ENCODE results near the gene ABT1.
"Not testable (repeated sequence)": the region's sequence is repeated elsewhere in the genome, so short reads cannot be mapped to it uniquely, and the experiment has no call there.

ABT1 gene

DNA sequence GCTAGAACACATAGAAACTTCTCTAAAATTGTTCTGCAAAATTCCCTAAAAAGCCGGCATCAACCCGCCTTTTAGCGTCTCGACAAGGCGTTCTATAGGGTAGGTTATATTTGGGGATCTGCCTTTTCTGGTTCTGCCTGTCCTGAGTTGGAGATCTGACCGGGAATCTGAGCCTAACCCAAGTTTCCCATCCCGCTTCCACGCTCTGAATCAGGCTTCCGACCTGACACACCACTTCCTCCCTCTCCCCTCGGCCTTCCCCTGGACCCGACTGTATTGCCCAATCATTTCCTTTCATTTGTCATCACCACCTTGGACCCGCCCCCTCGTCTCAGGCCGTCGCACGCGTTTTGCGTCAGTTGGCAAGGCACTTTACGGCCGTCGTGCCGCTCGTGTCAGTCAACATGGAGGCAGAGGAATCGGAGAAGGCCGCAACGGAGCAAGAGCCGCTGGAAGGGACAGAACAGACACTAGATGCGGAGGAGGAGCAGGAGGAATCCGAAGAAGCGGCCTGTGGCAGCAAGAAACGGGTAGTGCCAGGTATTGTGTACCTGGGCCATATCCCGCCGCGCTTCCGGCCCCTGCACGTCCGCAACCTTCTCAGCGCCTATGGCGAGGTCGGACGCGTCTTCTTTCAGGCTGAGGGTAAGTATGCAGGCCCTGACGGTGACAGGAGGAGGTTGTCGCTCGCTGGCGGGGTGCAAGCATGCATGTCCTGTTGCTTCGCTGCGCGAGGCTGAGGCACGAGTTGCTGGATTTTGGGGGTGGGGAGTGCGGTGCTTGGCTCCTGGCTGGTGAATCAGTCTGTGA, at the start of gene ABT1:
Gene ABT1, plus strand, starts transcription at position 375 of the 810 bp plus-strand sequence. Its CDS starts 30 bp downstream, at position 405.
- peak; percentile 100 for DNase-seq
- H3K27me3 ChIP-seq (ENCODE audit: insufficient read depth, low read depth, severe bottlenecking): no peaks in the 10 kb centered on the region
- TF ChIP-seq, protein P1, sequence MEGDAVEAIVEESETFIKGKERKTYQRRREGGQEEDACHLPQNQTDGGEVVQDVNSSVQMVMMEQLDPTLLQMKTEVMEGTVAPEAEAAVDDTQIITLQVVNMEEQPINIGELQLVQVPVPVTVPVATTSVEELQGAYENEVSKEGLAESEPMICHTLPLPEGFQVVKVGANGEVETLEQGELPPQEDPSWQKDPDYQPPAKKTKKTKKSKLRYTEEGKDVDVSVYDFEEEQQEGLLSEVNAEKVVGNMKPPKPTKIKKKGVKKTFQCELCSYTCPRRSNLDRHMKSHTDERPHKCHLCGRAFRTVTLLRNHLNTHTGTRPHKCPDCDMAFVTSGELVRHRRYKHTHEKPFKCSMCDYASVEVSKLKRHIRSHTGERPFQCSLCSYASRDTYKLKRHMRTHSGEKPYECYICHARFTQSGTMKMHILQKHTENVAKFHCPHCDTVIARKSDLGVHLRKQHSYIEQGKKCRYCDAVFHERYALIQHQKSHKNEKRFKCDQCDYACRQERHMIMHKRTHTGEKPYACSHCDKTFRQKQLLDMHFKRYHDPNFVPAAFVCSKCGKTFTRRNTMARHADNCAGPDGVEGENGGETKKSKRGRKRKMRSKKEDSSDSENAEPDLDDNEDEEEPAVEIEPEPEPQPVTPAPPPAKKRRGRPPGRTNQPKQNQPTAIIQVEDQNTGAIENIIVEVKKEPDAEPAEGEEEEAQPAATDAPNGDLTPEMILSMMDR (IDR thresholded peaks at IDR 0.05; ENCODE audit: low read depth, low read length): no peak
- peaks cover 29% of the 10 kb centered on the region for H3K36me3 ChIP-seq
- H3K9me3 ChIP-seq (ENCODE audit: severe bottlenecking): no peaks in the 10 kb centered on the region
- peak within 1 kb of the TSS; percentile 88 for H3K4me3 ChIP-seq (ENCODE audit: low read depth, low read length)
- H3K27ac ChIP-seq: peak within 1 kb of the TSS; percentile 74

DNA sequence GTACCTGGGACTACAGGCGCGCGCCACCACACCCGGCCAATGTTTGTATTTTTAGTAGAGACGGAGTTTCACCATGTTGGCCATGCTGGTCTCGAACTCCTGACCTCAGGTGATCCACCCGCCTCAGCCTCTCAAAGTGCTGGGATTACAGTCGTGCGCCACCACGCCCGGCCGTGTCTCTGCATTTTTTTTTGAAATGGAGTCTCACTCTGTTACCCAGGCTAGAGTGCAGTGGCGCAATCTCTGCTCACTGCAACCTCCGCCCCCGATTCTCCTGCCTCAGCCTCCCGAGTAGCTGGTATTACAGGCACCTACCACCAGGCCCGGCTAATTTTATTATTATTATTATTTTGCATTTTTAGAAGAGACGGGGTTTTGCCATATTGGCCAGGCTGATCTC, 49.4 kb upstream of the ABT1 start:
- H3K27ac ChIP-seq; H3K4me3 ChIP-seq (ENCODE audit: low read depth, low read length); H3K27me3 ChIP-seq (ENCODE audit: insufficient read depth, low read depth, severe bottlenecking); H3K9me3 ChIP-seq (ENCODE audit: severe bottlenecking); DNase-seq: not testable (repeated sequence)
- peaks cover 11% of the 10 kb centered on the region for H3K36me3 ChIP-seq

- H3K27me3 ChIP-seq (ENCODE audit: insufficient read depth, low read depth, severe bottlenecking): no peaks in the 10 kb centered on the region
- no peak overlapping the region for H3K27ac ChIP-seq
- no peak for DNase-seq
Measured at GRCh38 chr6:26550250-26550993, 46.3 kb upstream of the ABT1 start.

DNA sequence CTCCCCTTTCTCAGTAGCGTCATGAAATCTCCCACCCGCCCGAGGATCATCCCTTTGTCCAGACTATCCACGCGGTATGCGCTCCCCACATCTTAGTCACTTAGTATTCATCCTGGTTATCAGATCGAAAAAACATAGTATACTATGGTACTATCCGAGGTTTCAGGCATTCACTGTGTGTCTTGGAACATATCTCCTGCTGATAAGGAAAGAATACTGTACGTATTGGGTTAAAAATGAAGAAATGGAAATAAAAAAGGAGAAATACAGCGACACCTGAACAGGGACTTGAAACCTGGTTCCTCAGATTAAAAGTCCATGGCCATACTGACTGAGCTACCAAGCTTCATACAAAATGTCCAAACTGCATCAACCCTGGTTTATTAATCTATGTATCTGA, 44.5 kb upstream of the ABT1 start:
- Histone ChIP-seq H3K4me3 (ENCODE audit: low read depth, low read length) (no peak overlapping the region; the same call in 1 of the 2 replicates), H3K9me3 (ENCODE audit: severe bottlenecking) (no peaks in the 10 kb centered on the region), H3K27me3 (ENCODE audit: insufficient read depth, low read depth, severe bottlenecking) (no peaks in the 10 kb centered on the region), H3K36me3 (no peaks in the 10 kb centered on the region), H3K27ac (no peak overlapping the region)
- TF ChIP-seq, protein P1 (IDR thresholded peaks at IDR 0.05; ENCODE audit: low read depth, low read length): no peak
- no peak for DNase-seq

More at GRCh38 chr6:26550250-26550993, 46.3 kb upstream of the ABT1 start:
- H3K36me3 ChIP-seq: peaks cover 6% of the 10 kb centered on the region
- TF ChIP-seq, protein P1 (IDR thresholded peaks at IDR 0.05; ENCODE audit: low read depth, low read length): no peak
- no peak overlapping the region for H3K4me3 ChIP-seq (ENCODE audit: low read depth, low read length)
- no peaks in the 10 kb centered on the region for H3K9me3 ChIP-seq (ENCODE audit: severe bottlenecking)

- Histone ChIP-seq H3K9me3 (ENCODE audit: severe bottlenecking) (no peaks in the 10 kb centered on the region), H3K27ac (no peak overlapping the region), H3K36me3 (no peaks in the 10 kb centered on the region), H3K4me3 (ENCODE audit: low read depth, low read length) (peak overlapping the region; percentile 99), H3K27me3 (ENCODE audit: insufficient read depth, low read depth, severe bottlenecking) (no peaks in the 10 kb centered on the region)
- TF ChIP-seq, protein P1 (IDR thresholded peaks at IDR 0.05; ENCODE audit: low read depth, low read length): no peak
- DNase-seq: no peak
Measured at GRCh38 chr6:26552640-26553188, 44.0 kb upstream of the ABT1 start.

DNA sequence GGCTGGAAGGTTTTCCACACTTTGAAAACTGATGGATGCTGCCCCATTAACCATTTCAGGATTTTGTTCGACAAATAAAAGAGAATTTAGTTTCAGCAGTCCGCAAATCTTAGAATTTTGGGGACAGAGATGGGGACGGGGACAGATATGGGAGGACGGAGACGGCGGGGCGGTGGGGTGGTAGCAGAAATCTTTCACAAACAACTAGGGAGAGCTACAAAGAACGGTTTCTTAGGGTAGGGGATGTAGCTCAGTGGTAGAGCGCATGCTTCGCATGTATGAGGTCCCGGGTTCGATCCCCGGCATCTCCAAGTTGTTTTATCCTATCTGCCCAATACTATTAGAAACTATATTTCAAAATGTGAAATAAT, 43.5 kb upstream of the ABT1 start:
- Histone ChIP-seq H3K27ac (peak overlapping the region; percentile 55; the same call in 1 of the 2 replicates), H3K36me3 (no peaks in the 10 kb centered on the region), H3K4me3 (ENCODE audit: low read depth, low read length) (peak overlapping the region; percentile 99), H3K9me3 (ENCODE audit: severe bottlenecking) (no peaks in the 10 kb centered on the region), H3K27me3 (ENCODE audit: insufficient read depth, low read depth, severe bottlenecking) (no peaks in the 10 kb centered on the region)
- peak; percentile 83 for DNase-seq
- TF ChIP-seq, protein P1 (IDR thresholded peaks at IDR 0.05; ENCODE audit: low read depth, low read length): no peak
